ENCODE data around the gene GUCY1B1.

DNA sequence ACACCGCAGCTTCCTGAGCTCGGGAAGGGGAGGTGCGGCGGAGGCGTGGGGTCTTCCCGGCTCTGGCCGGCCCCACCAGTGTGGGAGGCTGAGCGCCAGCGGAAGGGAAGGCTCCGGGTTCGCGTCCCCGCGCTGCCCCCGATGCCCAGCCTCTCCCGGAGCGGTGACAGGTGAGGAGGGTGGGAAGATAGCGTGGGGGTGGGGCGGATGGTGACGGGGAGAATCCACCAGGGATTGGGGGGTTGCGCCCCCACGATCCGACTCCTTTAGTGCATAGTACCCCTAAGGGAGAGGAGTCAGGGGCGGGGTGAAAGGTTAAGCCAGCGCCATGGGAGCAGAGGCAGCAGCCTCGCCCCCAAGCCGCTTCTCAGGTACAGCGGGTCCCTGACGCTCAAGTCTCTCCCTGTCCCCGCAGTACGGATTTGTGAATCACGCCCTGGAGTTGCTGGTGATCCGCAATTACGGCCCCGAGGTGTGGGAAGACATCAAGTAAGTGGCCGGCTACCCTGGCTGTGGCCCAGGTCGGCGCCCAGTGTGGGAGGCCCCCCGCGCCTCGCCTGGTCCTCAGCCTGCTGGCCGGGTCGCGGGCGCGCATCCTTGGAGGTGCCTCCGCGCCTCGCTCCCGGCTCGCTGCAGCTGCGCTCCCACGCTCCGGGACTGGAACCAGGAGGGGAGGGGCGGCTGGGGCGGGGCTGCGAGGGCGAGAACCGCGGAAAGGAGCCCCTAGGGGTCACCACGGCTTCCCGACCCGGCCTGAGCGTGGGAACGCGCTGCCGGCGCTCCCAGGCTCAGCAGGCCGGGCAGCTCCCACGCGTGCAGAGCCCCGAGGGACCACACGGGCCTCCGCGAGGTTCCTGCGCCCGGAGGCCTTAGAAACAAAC, 791 bp downstream of the GUCY1B1 start:
- TF ChIP-seq, protein P1, sequence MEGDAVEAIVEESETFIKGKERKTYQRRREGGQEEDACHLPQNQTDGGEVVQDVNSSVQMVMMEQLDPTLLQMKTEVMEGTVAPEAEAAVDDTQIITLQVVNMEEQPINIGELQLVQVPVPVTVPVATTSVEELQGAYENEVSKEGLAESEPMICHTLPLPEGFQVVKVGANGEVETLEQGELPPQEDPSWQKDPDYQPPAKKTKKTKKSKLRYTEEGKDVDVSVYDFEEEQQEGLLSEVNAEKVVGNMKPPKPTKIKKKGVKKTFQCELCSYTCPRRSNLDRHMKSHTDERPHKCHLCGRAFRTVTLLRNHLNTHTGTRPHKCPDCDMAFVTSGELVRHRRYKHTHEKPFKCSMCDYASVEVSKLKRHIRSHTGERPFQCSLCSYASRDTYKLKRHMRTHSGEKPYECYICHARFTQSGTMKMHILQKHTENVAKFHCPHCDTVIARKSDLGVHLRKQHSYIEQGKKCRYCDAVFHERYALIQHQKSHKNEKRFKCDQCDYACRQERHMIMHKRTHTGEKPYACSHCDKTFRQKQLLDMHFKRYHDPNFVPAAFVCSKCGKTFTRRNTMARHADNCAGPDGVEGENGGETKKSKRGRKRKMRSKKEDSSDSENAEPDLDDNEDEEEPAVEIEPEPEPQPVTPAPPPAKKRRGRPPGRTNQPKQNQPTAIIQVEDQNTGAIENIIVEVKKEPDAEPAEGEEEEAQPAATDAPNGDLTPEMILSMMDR (IDR thresholded peaks at IDR 0.05) = peak in 7 of 12 donors; percentile 15 to 37 (median 19)
- peak in 1 of 2 donors; percentile 50 for TF ChIP-seq POLR2A (IDR thresholded peaks at IDR 0.05)

Measured in heart left ventricle (tissue), 13 donors.